CD8-positive, alpha-beta memory T cell (primary cell): ENCODE data around the gene FIP1L1. TPM values are rescaled to one million over a fixed set of nuclear protein-coding genes. Genes with fewer than 3 reads are reported as not detected.
A peak's percentile ranks its signal among the peaks of the same experiment; 100 is the strongest.

Experiments
- CTCF ChIA-PET: fragments of 350-600 bp; sonication (Branson Sonifier 250); formaldehyde crosslinking; loops from one replicate; lab custom pipeline; 2021; ENCODE audit warnings: antibody characterized with exemption; lab: Charles Lee
- POLR2A ChIA-PET: fragments of 350-600 bp; sonication (Branson Sonifier 250); formaldehyde crosslinking; loops from one replicate; lab custom pipeline; 2021; ENCODE audit warnings: antibody characterized with exemption; lab: Charles Lee
- DNase-seq, 5 donors: peaks; one replicate each; pipeline versions ENCODE4 v3.0.0 to v3.0.0-alpha.2; 2020 to 2022; ENCODE audit warnings: mixed read lengths in 1 of 5
- H3K27ac ChIP-seq: one replicate; pipeline ENCODE4 v1.7.0; 2013; ENCODE audit warnings: low read depth, mild to moderate bottlenecking, low read length, moderate library complexity
- H3K27me3 ChIP-seq: 2 replicates; pipeline ENCODE4 v1.7.0; 2013; ENCODE audit warnings: low read length, mild to moderate bottlenecking; ENCODE audit not compliant: insufficient read depth, poor library complexity, severe bottlenecking
- H3K36me3 ChIP-seq: 2 replicates; pipeline ENCODE4 v1.7.0; 2013; ENCODE audit warnings: mild to moderate bottlenecking, low read length, moderate library complexity; ENCODE audit not compliant: insufficient read depth
- H3K4me1 ChIP-seq: 2 replicates; pipeline ENCODE4 v1.7.0; 2013; ENCODE audit warnings: mild to moderate bottlenecking, low read length, moderate library complexity; ENCODE audit not compliant: insufficient read depth
- H3K4me3 ChIP-seq: 2 replicates; pipeline ENCODE4 v1.7.0; 2013; ENCODE audit warnings: mild to moderate bottlenecking, low read length
- H3K9me3 ChIP-seq: 2 replicates; pipeline ENCODE4 v1.7.0; 2013; ENCODE audit warnings: mild to moderate bottlenecking, low read length
- H3K27ac Mint-ChIP-seq, 8 donors: one replicate each; pipeline ENCODE4 v1.8.0; 2020 to 2021; ENCODE audit warnings: mixed read lengths in 8 of 8, mild to moderate bottlenecking in 6 of 8, inconsistent platforms in 3 of 8, moderate library complexity in 3 of 8
- H3K27me3 Mint-ChIP-seq, 2 donors: one replicate each; pipeline ENCODE4 v1.8.0; 2020 to 2021; ENCODE audit warnings: mixed read lengths in 2 of 2, mild to moderate bottlenecking in 1 of 2, moderate library complexity in 1 of 2
- H3K36me3 Mint-ChIP-seq, 3 donors: one replicate each; pipeline ENCODE4 v1.8.0; 2020 to 2021; ENCODE audit warnings: mixed read lengths in 3 of 3, inconsistent platforms in 1 of 3, mild to moderate bottlenecking in 1 of 3
- H3K4me1 Mint-ChIP-seq, 3 donors: one replicate each; pipeline ENCODE4 v1.8.0; 2020 to 2021; ENCODE audit warnings: mixed read lengths in 3 of 3, inconsistent platforms in 1 of 3, mild to moderate bottlenecking in 1 of 3
- H3K4me3 Mint-ChIP-seq, 7 donors: one replicate each; pipeline ENCODE4 v1.8.0; 2020 to 2021; ENCODE audit warnings: mixed read lengths in 7 of 7, mild to moderate bottlenecking in 6 of 7, moderate library complexity in 4 of 7, inconsistent platforms in 2 of 7
- H3K9me3 Mint-ChIP-seq, 5 donors: one replicate each; pipeline ENCODE4 v1.8.0; 2020 to 2022; ENCODE audit warnings: mixed read lengths in 5 of 5, mild to moderate bottlenecking in 3 of 5, moderate library complexity in 2 of 5, inconsistent platforms in 1 of 5
- polyA plus RNA-seq: library from polyadenylated mRNA; unstranded; fragments of 300-500 nt; fragmentation: Illumina TruSeq; gene quantifications from one replicate; pipeline ENCODE4 v1.2.3, GENCODE V29; 2021
- total RNA-seq, 2 experiments: library from RNA; stranded (reverse); gene quantifications; one replicate each; pipeline ENCODE4 v1.2.3, GENCODE V29; 2021

Gene FIP1L1
- total and polyA plus RNA-seq, 3 experiments from 2014 or later = 65.2 to 74.5 (median 72.8) TPM

- H3K27me3 ChIP-seq = peaks cover 4% of the 10 kb centered on the region
- H3K4me3 Mint-ChIP-seq = peak overlapping the region; percentile 96 to 99 (median 97)
- peaks cover 0 to 1% (median 0%) of the 10 kb centered on the region in 5 donors for H3K9me3 Mint-ChIP-seq
- H3K9me3 ChIP-seq = no peaks in the 10 kb centered on the region
- no peaks in the 10 kb centered on the region for H3K36me3 ChIP-seq
- H3K4me1 ChIP-seq = peaks cover 32% of the 10 kb centered on the region
- peaks cover 18 to 21% of the 10 kb centered on the region in 2 donors for H3K27me3 Mint-ChIP-seq
- peak overlapping the region; percentile 94 to 99 (median 97) for H3K27ac Mint-ChIP-seq
- H3K36me3 Mint-ChIP-seq = peaks cover 5 to 12% (median 5%) of the 10 kb centered on the region in 3 donors
- CTCF ChIA-PET = interaction anchor here (1.5 kb wide), 1 partner anchor 14 kb away, joined by 5 read pairs; no protein-coding TSS in a partner anchor
- peak overlapping the region; percentile 85 for H3K4me3 ChIP-seq
- no peak for DNase-seq
- peaks cover 43 to 57% (median 55%) of the 10 kb centered on the region in 3 donors for H3K4me1 Mint-ChIP-seq
- H3K27ac ChIP-seq = peak overlapping the region; percentile 85
- POLR2A ChIA-PET = interaction anchor here (1.3 kb wide), 1 partner anchor 12 kb away, joined by 6 read pairs; the partner anchor contains the start of gene FIP1L1
Measured at GRCh38 chr4:53366301-53366716, 11.1 kb upstream of the FIP1L1 start.

- Mint-ChIP-seq H3K9me3 (peaks cover 0 to 1% (median 0%) of the 10 kb centered on the region in 5 donors), H3K36me3 (peaks cover 1 to 12% (median 5%) of the 10 kb centered on the region in 3 donors), H3K27ac (peak overlapping the region in 1 of 8 donors; percentile 61), H3K27me3 (peaks cover 28 to 31% of the 10 kb centered on the region in 2 donors), H3K4me1 (peaks cover 30 to 43% (median 41%) of the 10 kb centered on the region in 3 donors), H3K4me3 (peak overlapping the region in 1 of 7 donors; percentile 84)
- peaks cover 8% of the 10 kb centered on the region for H3K27me3 ChIP-seq
- DNase-seq = no peak
- ChIA-PET POLR2A (no interaction called here), CTCF (no interaction called here)
- H3K27ac ChIP-seq = no peak overlapping the region
- peaks cover 19% of the 10 kb centered on the region for H3K4me1 ChIP-seq
- no peak overlapping the region for H3K4me3 ChIP-seq
- H3K9me3 ChIP-seq = no peaks in the 10 kb centered on the region
- no peaks in the 10 kb centered on the region for H3K36me3 ChIP-seq
Measured at GRCh38 chr4:53367721-53368120, 9.7 kb upstream of the FIP1L1 start.

GRCh38 chr4:53371049-53371448, 6.4 kb upstream of the FIP1L1 start:
- Mint-ChIP-seq H3K4me3 (peak overlapping the region in 1 of 7 donors; percentile 57), H3K36me3 (peaks cover 3 to 5% (median 5%) of the 10 kb centered on the region in 3 donors), H3K4me1 (peaks cover 6 to 10% (median 10%) of the 10 kb centered on the region in 3 donors), H3K27me3 (peaks cover 30 to 43% of the 10 kb centered on the region in 2 donors), H3K9me3 (no peaks in the 10 kb centered on the region), H3K27ac (no peak overlapping the region)
- Histone ChIP-seq H3K9me3 (no peaks in the 10 kb centered on the region), H3K27ac (no peak overlapping the region), H3K4me3 (no peak overlapping the region), H3K27me3 (peaks cover 8% of the 10 kb centered on the region), H3K36me3 (no peaks in the 10 kb centered on the region), H3K4me1 (peaks cover 9% of the 10 kb centered on the region)
- ChIA-PET CTCF (no interaction called here), POLR2A (no interaction called here)
- no peak for DNase-seq

DNA sequence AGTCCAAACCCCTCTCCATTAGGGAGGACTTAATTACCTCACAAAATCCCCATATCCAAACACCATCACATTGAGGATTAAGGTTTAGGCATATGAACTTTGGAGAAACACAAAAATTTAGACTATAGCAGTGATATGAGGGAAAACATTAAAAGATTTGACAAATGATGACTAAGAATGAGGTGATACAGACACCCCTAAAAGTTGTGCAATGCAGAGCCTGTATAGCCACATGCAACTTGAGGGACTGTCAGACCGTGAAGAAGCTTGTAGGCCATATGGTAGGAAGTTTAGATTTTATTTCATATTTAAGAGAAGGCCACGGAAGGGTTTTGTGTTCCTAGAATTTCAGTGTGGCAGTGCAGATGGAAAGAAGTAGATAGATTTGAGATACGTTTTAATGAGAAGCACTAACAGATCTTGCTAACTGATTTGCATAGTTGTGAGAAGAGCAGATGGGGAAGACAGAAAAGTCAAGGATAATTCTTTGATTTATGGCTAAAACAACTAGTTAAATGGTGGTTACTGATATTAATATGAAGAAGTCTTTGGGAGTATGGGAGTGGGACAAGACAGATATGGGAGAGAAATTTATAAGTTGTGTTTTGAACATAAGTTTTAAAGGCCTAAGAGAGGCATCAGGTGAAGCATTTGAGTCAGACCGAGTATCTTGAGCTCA, 5.5 kb upstream of the FIP1L1 start:
- Mint-ChIP-seq H3K4me3 (no peak overlapping the region), H3K27ac (no peak overlapping the region), H3K9me3 (no peaks in the 10 kb centered on the region), H3K36me3 (peaks cover 0 to 5% (median 3%) of the 10 kb centered on the region in 3 donors), H3K27me3 (peaks cover 26 to 43% of the 10 kb centered on the region in 2 donors), H3K4me1 (peaks cover 4 to 6% (median 6%) of the 10 kb centered on the region in 3 donors)
- no peak for DNase-seq
- H3K9me3 ChIP-seq = no peaks in the 10 kb centered on the region
- no peak overlapping the region for H3K27ac ChIP-seq
- no peak overlapping the region for H3K4me3 ChIP-seq
- ChIA-PET POLR2A (no interaction called here), CTCF (no interaction called here)
- no peaks in the 10 kb centered on the region for H3K36me3 ChIP-seq
- H3K27me3 ChIP-seq = peaks cover 8% of the 10 kb centered on the region
- H3K4me1 ChIP-seq = peaks cover 4% of the 10 kb centered on the region

GRCh38 chr4:53374777-53375258, 2.6 kb upstream of the FIP1L1 start:
- H3K27ac Mint-ChIP-seq = no peak overlapping the region
- CTCF ChIA-PET = no interaction called here

GRCh38 chr4:53376900-53377299, 541 bp upstream of the FIP1L1 start:
- Histone ChIP-seq H3K4me3 (peak overlapping the region; percentile 83), H3K4me1 (peaks cover 32% of the 10 kb centered on the region), H3K27ac (peak overlapping the region; percentile 91), H3K9me3 (no peaks in the 10 kb centered on the region), H3K36me3 (peaks cover 4% of the 10 kb centered on the region), H3K27me3 (no peaks in the 10 kb centered on the region)
- ChIA-PET CTCF (no interaction called here), POLR2A (interaction anchor here (1.0 to 1.6 kb wide), 2 partner anchors 10 to 12 kb away, joined by 3 to 6 read pairs; no protein-coding TSS in a partner anchor)
- peak overlapping the region; percentile 98 to 100 (median 99) for H3K4me3 Mint-ChIP-seq
- H3K36me3 Mint-ChIP-seq = peaks cover 0 to 23% (median 3%) of the 10 kb centered on the region in 3 donors
- DNase-seq = no peak
- H3K27me3 Mint-ChIP-seq = peaks cover 10 to 17% of the 10 kb centered on the region in 2 donors
- H3K4me1 Mint-ChIP-seq = peaks cover 27 to 46% (median 44%) of the 10 kb centered on the region in 3 donors
- peaks cover 0 to 2% (median 0%) of the 10 kb centered on the region in 5 donors for H3K9me3 Mint-ChIP-seq
- H3K27ac Mint-ChIP-seq = peak overlapping the region; percentile 34 to 100 (median 99)

More at GRCh38 chr4:53374777-53375258, 2.6 kb upstream of the FIP1L1 start:
- no peaks in the 10 kb centered on the region for H3K9me3 ChIP-seq
- no peak overlapping the region for H3K4me3 ChIP-seq
- peaks cover 20% of the 10 kb centered on the region for H3K4me1 ChIP-seq
- no peak for DNase-seq
- Mint-ChIP-seq H3K4me3 (peak overlapping the region in 1 of 7 donors; percentile 21), H3K4me1 (peaks cover 20 to 30% (median 27%) of the 10 kb centered on the region in 3 donors), H3K27me3 (peaks cover 27 to 32% of the 10 kb centered on the region in 2 donors), H3K9me3 (peaks cover 0 to 2% (median 0%) of the 10 kb centered on the region in 5 donors), H3K36me3 (peaks cover 3 to 13% (median 4%) of the 10 kb centered on the region in 3 donors)
- POLR2A ChIA-PET = no interaction called here
- H3K27me3 ChIP-seq = peaks cover 8% of the 10 kb centered on the region
- H3K27ac ChIP-seq = no peak overlapping the region
- H3K36me3 ChIP-seq = no peaks in the 10 kb centered on the region

- Mint-ChIP-seq H3K4me1 (peaks cover 32 to 56% (median 55%) of the 10 kb centered on the region in 3 donors), H3K27me3 (peaks cover 6 to 8% of the 10 kb centered on the region in 2 donors), H3K36me3 (peaks cover 0 to 33% (median 3%) of the 10 kb centered on the region in 3 donors), H3K9me3 (peaks cover 0 to 2% (median 0%) of the 10 kb centered on the region in 5 donors), H3K27ac (peak overlapping the region; percentile 89 to 100 (median 99)), H3K4me3 (peak overlapping the region; percentile 98 to 100 (median 99))
- H3K4me3 ChIP-seq = peak overlapping the region; percentile 83
- H3K36me3 ChIP-seq = peaks cover 7% of the 10 kb centered on the region
- H3K9me3 ChIP-seq = no peaks in the 10 kb centered on the region
- no peak for DNase-seq
- H3K27ac ChIP-seq = peak overlapping the region; percentile 91
- ChIA-PET CTCF (no interaction called here), POLR2A (interaction anchor here (1.0 to 1.6 kb wide), 3 partner anchors 12 to 18 kb away, joined by 3 to 6 read pairs (median 3); no protein-coding TSS in a partner anchor)
- peaks cover 32% of the 10 kb centered on the region for H3K4me1 ChIP-seq
- no peaks in the 10 kb centered on the region for H3K27me3 ChIP-seq
Measured at GRCh38 chr4:53378171-53378482, 686 bp downstream of the FIP1L1 start.
